Large intestine (tissue), 3 donors: ENCODE data around the gene TMEM125. TPM values are rescaled to one million over a fixed set of nuclear protein-coding genes. Genes with fewer than 3 reads are reported as not detected.

Experiments
- DNase-seq, 2 donors: peaks; one replicate each; pipeline versions ENCODE4 v3.0.0 to v3.0.0-alpha.2; 2013
- H3K27ac ChIP-seq: one replicate; pipeline ENCODE4 v1.5.1; 2013; ENCODE audit warnings: low read length
- H3K27me3 ChIP-seq: 2 replicates; pipeline ENCODE4 v1.6.1; 2013; ENCODE audit warnings: low read length; ENCODE audit not compliant: control insufficient read depth, insufficient read depth
- H3K36me3 ChIP-seq: 2 replicates; pipeline ENCODE4 v1.6.1; 2013; ENCODE audit warnings: low read length; ENCODE audit not compliant: control insufficient read depth, insufficient read depth
- H3K4me1 ChIP-seq: one replicate; pipeline ENCODE4 v1.6.1; 2013; ENCODE audit warnings: low read length; ENCODE audit not compliant: control insufficient read depth, insufficient read depth
- H3K4me3 ChIP-seq: one replicate; pipeline ENCODE4 v1.5.1; 2013; ENCODE audit warnings: low read length
- H3K9me3 ChIP-seq: one replicate; pipeline ENCODE4 v1.6.1; 2013; ENCODE audit warnings: mild to moderate bottlenecking, low read depth, low read length, moderate library complexity; ENCODE audit not compliant: control insufficient read depth
- WGBS: methylation state at CpG from one replicate; pipeline ENCODE4 v1.1.5; 2013; ENCODE audit warnings: low lambda C conversion rate; ENCODE audit not compliant: insufficient coverage; 5-methylcytosine and 5-hydroxymethylcytosine counted together
- polyA plus RNA-seq: library from polyadenylated mRNA; unstranded; fragments of 120-200 nt; gene quantifications from one replicate; pipeline ENCODE4 v1.2.1, GENCODE V29; 2013

Gene TMEM125
- polyA plus RNA-seq, 1 donor = 29.7 TPM

DNA sequence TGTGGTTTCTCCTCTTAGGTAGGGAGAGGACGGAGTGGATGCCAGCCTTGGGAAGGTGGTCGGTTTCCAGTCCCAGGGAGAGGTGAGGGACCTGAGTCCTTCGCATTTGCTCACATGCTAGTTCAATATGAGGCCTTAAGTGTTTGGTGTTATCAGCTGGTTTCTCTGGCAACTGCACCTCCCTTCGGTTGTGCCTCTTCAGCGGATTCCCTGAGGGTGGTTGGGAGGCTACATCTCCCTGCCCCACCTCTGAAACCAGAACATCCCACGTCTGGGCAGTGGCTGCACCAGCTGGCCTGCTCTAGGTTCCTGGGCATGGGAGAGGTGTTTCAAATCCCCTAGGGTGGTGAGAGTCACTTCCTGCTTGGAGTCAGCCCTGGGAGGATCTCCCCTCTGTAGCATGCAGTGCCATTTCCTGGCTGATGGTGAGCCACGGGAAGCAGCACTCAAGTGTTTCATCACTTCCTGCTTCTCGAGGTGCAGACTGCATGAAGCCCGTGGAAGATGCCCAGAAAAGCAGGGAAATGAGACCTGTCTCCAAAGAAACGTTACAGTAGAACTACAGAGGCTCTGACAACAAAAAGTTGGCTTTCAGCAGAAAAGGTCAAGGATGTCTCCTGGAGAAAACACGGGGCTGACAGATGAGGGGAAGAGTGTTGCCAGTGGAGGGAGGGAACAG is 4.5 kb downstream of the TMEM125 start:
- H3K27ac ChIP-seq = peak overlapping the region; percentile 84
- H3K27me3 ChIP-seq = no peaks in the 10 kb centered on the region
- H3K4me1 ChIP-seq = peaks cover 61% of the 10 kb centered on the region
- no peaks in the 10 kb centered on the region for H3K9me3 ChIP-seq
- H3K4me3 ChIP-seq = no peak overlapping the region
- DNase-seq = peak; percentile 78 to 86
- H3K36me3 ChIP-seq = peaks cover 12% of the 10 kb centered on the region
- WGBS = 50% methylated on average over 1 of the region's 11 CpGs

DNA sequence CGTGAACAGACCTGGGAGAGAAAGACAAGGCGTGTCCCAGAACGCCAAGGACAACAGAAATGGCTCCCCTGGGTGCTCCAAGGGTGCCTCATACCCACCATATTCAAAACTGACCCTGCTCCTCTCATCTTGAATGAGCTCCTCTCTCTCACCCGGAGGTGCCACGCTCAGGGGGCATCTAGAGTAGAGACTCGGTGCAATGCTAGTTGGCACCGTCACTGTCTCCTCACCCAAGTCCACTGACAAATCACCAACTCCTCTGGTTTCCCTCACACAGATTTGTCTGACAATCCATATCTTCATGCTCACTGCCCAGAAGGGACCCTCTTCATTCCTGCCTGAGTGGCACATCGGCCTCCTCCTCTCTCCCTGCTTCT is 5.0 kb downstream of the TMEM125 start:
- H3K4me3 ChIP-seq = no peak overlapping the region
- no peaks in the 10 kb centered on the region for H3K27me3 ChIP-seq
- H3K27ac ChIP-seq = peak overlapping the region; percentile 84
- peaks cover 61% of the 10 kb centered on the region for H3K4me1 ChIP-seq
- no peaks in the 10 kb centered on the region for H3K9me3 ChIP-seq
- DNase-seq = no peak
- WGBS = no CpG with 5 or more reads among the region's 8 CpGs
- H3K36me3 ChIP-seq = peaks cover 18% of the 10 kb centered on the region

DNA sequence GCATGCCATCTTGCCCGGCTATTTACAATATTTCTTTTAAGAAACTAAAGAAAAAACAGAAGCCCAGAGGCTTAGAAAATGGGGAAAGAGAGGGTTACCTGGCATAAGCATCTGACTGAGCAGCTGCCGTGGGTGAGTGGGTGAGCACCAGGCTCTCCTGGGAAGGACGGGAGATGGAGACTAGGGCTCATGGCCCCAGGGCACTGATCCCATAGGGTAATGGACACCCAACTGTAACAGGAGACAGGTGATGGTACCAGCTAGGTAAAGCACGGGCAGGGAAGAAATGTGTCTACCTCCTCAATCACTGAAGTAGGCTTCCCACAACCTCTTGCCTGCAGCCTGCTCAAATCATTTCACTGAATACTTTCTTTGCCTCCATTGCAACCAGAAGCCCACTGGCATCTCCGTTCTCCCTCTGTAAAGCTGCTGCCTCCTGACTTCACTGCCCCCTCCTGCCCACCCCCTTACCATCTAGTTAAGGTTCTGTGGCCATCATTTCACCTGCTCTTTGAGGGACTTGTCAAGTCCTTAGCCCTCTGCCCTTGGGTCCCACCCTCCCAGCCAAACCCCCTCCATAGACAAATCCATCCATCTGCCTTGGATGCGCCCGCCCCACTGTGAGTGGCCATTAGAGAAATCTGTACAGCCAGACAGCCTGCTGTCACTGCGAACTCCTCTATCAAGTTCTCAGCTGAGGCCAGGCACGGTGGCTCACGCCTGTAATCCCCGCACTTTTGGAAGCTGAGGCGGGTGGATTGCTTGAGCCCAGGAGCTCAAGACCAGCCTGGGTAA is 6.2 kb downstream of the TMEM125 start:
- Histone ChIP-seq H3K27me3 (no peaks in the 10 kb centered on the region), H3K36me3 (peaks cover 28% of the 10 kb centered on the region), H3K4me1 (peaks cover 56% of the 10 kb centered on the region), H3K9me3 (no peaks in the 10 kb centered on the region), H3K4me3 (no peak overlapping the region), H3K27ac (peak overlapping the region; percentile 63)
- WGBS = no CpG with 5 or more reads among the region's 12 CpGs
- no peak for DNase-seq

DNA sequence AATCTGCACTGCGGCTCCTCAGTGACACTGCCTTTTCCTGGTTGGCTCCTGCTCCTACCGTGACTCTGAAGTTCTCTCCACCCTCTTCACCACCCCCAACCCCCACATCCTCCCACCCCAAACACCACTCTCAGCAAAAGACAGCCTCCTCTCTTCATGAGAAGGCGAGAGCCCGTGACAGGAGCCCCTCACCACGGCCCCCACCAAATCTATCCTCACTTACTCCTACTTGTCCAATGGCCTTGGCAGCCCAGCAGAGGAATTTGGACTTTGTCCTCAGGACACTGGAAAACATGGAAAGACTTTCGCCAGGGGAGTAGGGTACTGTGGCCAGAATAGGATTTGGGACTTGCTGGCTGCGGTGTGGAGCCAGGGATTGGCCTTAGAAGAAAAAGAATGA is 6.9 kb downstream of the TMEM125 start:
- 40% methylated on average over 1 of the region's 7 CpGs for WGBS
- H3K27me3 ChIP-seq = no peaks in the 10 kb centered on the region
- peaks cover 49% of the 10 kb centered on the region for H3K4me1 ChIP-seq
- no peaks in the 10 kb centered on the region for H3K9me3 ChIP-seq
- peak in 1 of 2 donors; percentile 38 for DNase-seq
- H3K4me3 ChIP-seq = no peak overlapping the region
- peak overlapping the region; percentile 63 for H3K27ac ChIP-seq
- H3K36me3 ChIP-seq = peaks cover 30% of the 10 kb centered on the region

DNA sequence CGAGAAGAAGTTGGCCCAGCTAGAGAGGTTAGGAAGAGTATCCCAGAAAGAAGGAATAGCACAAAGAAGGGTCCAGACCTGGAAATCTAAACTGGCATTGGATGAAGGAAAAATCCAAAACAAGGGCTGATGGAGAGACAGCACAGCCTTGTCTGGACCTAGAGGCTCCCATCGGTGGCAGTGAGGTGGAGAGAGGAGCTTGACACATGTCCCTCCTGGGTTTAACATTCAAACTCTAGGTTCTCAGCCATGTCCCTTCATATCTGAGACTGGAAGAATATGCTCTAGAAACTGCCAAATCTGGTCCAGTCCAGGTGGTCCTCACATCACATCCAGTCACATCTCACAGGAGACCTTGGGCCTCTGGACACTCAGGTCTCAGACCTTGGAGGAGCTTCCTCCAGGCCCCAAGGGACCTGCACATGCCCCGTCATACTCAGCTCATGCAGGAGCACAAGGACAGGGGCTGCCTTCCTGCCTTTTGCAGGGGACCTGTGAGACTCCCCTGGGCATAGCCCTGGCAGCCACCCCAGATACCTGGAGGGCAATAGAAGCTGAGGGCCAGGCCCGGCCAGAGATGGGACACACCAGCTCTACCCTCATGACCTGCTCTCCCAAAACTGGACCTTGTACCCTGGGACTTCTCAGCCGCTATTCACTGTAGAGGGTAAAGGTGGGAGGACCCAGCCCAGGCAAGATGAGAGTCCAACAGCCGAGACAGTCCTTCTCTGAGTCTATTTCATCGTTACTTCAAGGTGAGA is 7.5 kb downstream of the TMEM125 start:
- Histone ChIP-seq H3K4me1 (peaks cover 47% of the 10 kb centered on the region), H3K4me3 (no peak overlapping the region), H3K9me3 (no peaks in the 10 kb centered on the region), H3K36me3 (peaks cover 32% of the 10 kb centered on the region), H3K27ac (peak overlapping the region; percentile 63), H3K27me3 (no peaks in the 10 kb centered on the region)
- no CpG with 5 or more reads among the region's 7 CpGs for WGBS
- DNase-seq = peak; percentile 44 to 80

DNA sequence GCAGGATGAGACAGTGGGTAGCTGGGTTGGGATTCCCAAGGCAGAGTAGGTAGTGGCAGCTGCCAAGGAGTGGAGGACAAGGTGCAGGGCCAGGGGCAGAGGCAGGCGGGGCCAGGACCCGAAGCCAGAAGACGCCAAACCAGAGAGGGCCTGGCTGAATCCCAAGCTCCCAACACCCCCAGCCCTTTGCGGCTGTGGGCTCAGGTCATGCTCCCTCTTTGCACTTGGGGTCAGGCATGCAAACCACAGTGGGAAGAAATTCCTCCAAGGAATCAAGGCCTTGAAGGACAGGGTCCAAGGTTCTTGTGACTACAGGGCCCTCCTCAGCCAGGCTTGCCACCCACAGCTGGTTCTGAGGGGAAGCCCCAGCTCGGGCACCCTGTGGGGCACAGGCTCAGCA is 9.4 kb downstream of the TMEM125 start:
- WGBS = no CpG with 5 or more reads among the region's 5 CpGs
- H3K27me3 ChIP-seq = no peaks in the 10 kb centered on the region
- peaks cover 33% of the 10 kb centered on the region for H3K36me3 ChIP-seq
- no peak overlapping the region for H3K27ac ChIP-seq
- DNase-seq = no peak
- no peak overlapping the region for H3K4me3 ChIP-seq
- H3K9me3 ChIP-seq = no peaks in the 10 kb centered on the region
- H3K4me1 ChIP-seq = peaks cover 56% of the 10 kb centered on the region

DNA sequence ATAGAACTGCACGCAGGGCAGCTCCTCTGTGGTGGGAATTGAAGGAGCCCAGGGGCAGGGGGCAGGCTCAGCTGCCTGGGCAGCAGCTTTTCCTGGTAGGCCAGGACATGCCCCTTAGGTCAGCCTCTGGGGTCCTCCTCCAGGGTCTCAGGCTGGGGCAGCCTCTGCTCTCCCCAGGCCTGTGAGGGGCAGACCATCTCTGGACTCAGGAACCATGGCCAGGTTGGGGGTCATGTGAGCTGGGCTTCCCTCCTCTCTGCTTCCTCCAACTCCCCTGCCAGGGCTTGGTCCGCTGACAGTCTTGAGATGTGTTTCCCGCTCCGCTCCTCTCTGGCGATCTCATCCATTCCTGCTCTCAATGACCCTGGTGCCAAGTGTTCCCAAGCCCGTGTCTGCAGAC is 9.9 kb downstream of the TMEM125 start:
- Histone ChIP-seq H3K4me3 (no peak overlapping the region), H3K27me3 (no peaks in the 10 kb centered on the region), H3K4me1 (peaks cover 54% of the 10 kb centered on the region), H3K27ac (no peak overlapping the region), H3K36me3 (peaks cover 33% of the 10 kb centered on the region), H3K9me3 (no peaks in the 10 kb centered on the region)
- DNase-seq = no peak
- no CpG with 5 or more reads among the region's 6 CpGs for WGBS

DNA sequence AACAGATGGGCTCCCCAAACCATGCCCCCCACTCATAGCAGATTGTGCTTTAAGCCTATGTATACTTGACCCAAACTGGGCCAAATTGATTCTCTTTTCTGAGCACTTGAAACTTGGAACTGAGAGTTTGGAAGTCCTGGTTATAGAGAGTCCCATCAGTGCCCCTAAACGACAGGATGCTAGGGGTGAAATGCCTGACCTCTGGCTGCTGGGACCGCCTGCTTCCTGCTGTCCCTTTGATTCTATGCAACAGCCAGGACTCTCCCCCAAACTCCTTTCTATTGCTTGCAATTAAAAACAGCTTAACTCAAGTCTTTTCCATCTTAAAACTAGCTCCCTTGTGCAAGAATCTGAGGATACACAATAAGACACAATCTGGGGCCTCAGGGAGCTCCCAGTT is 10.9 kb downstream of the TMEM125 start:
- H3K4me1 ChIP-seq = peaks cover 47% of the 10 kb centered on the region
- H3K9me3 ChIP-seq = no peaks in the 10 kb centered on the region
- peaks cover 33% of the 10 kb centered on the region for H3K36me3 ChIP-seq
- no peak overlapping the region for H3K4me3 ChIP-seq
- no CpG with 5 or more reads among the region's 2 CpGs for WGBS
- no peaks in the 10 kb centered on the region for H3K27me3 ChIP-seq
- no peak for DNase-seq
- H3K27ac ChIP-seq = no peak overlapping the region

DNA sequence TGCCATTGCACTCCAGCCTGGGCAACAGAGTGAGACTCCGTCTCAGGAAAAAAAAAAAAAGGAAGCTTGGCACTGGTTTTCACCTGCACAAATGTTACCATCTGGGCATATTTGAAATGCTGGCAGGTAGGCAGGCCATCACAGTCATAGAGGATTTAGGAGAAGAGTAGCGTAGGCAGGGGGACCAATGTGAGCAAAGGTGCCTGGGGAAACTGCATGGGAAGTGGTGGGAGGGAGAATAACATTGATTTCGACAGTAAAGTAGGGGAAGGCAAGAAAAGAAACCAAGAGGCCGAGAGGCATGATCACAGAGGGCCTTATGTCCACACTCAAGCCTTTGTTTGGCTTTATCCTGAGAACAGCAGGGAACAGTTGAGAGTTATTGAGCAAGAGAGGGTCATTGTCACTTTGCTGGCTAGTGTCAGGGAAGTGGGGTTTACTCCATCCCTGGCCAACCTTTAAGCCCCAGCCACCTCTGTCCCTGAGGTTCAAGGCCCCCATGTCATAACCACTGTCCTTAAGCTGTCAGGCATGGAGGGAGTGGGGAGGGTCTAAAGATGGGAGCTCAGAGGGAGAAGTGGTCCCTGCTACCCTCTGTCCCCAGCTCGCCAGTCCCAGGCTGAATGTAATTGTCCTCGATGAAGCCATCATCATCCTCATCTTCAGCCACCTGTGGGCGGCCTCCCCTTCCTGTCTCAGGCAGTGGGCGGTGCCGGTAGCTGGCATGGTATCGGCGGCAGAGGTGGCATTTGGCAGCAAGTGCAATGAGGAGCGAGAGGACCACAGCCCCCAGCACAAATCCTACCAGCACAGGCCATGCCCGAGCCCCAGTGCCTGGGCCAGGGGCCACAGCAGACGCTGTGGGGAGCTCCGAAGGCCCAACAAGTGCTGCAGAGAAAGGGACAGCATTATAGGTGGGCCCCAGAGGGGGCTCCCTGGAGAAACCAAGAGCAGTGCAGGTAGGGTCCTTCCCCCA is 12.7 kb downstream of the TMEM125 start:
- H3K9me3 ChIP-seq = no peaks in the 10 kb centered on the region
- no peak overlapping the region for H3K4me3 ChIP-seq
- H3K36me3 ChIP-seq = peaks cover 33% of the 10 kb centered on the region
- H3K27me3 ChIP-seq = no peaks in the 10 kb centered on the region
- no peak for DNase-seq
- peaks cover 44% of the 10 kb centered on the region for H3K4me1 ChIP-seq
- WGBS = 40% methylated on average over 1 of the region's 15 CpGs
- no peak overlapping the region for H3K27ac ChIP-seq
